ENCODE results near the gene APBA2. TPM values are rescaled to one million over a fixed set of nuclear protein-coding genes. Genes with fewer than 3 reads are reported as not detected.
"Not testable (repeated sequence)": the region's sequence is repeated elsewhere in the genome, so short reads cannot be mapped to it uniquely, and the experiment has no call there.

APBA2 gene
- total RNA-seq, 1 experiment from 2014 or later, result 12.9 TPM

- intact Hi-C loops (cut with micrococcal nuclease; ENCODE audit: unreplicated experiment), result no loop called here
- CTCF ChIA-PET, result no interaction called here
- no peaks in the 10 kb centered on the region for H3K9me3 ChIP-seq (ENCODE audit: low read depth, low read length, poor library complexity, severe bottlenecking)
- no peak overlapping the region for H3K27ac ChIP-seq (ENCODE audit: low read depth, low read length, poor library complexity, severe bottlenecking)
- peaks cover 7% of the 10 kb centered on the region for H3K4me1 ChIP-seq (ENCODE audit: insufficient read depth, low read length, poor library complexity, severe bottlenecking)
- no peak overlapping the region for H3K4me3 ChIP-seq (ENCODE audit: low read depth, low read length, poor library complexity, severe bottlenecking)
- TF ChIP-seq EZH2 (IDR thresholded peaks at IDR 0.05; ENCODE audit: borderline replicate concordance, low read depth, low read length, poor library complexity, severe bottlenecking), result no peak
- no peak for TF ChIP-seq CTCF (conservative IDR thresholded peaks at IDR 0.05; ENCODE audit: low read depth, low read length)
- BruUV-seq (replicated peaks), result no TSS peak
- no peak for DNase-seq (ENCODE audit: low spot score)
- H3K36me3 ChIP-seq (ENCODE audit: insufficient read depth, low read length, poor library complexity, severe bottlenecking), result no peaks in the 10 kb centered on the region
- no peaks in the 10 kb centered on the region for H3K27me3 ChIP-seq (replicated peaks; ENCODE audit: insufficient read depth, low read depth, low read length, poor library complexity)
- POLR2A ChIA-PET (ENCODE audit: low non-redundant PET), result no interaction called here
Measured at GRCh38 chr15:28888302-28888894, 2.6 kb downstream of the APBA2 start.

GRCh38 chr15:28888900-28889299 is 3.1 kb downstream of the APBA2 start:
- intact Hi-C loops (cut with micrococcal nuclease; ENCODE audit: unreplicated experiment), result no loop called here
- Histone ChIP-seq H3K36me3 (ENCODE audit: insufficient read depth, low read length, poor library complexity, severe bottlenecking) (no peaks in the 10 kb centered on the region), H3K4me3 (ENCODE audit: low read depth, low read length, poor library complexity, severe bottlenecking) (no peak overlapping the region), H3K4me1 (ENCODE audit: insufficient read depth, low read length, poor library complexity, severe bottlenecking) (peaks cover 7% of the 10 kb centered on the region), H3K9me3 (ENCODE audit: low read depth, low read length, poor library complexity, severe bottlenecking) (no peaks in the 10 kb centered on the region), H3K27ac (ENCODE audit: low read depth, low read length, poor library complexity, severe bottlenecking) (no peak overlapping the region), H3K27me3 (replicated peaks; ENCODE audit: insufficient read depth, low read depth, low read length, poor library complexity) (no peaks in the 10 kb centered on the region)
- DNase-seq (ENCODE audit: low spot score), result no peak
- no TSS peak for BruUV-seq (replicated peaks)
- ChIA-PET POLR2A (ENCODE audit: low non-redundant PET) (no interaction called here), CTCF (no interaction called here)
- no peak for TF ChIP-seq CTCF (conservative IDR thresholded peaks at IDR 0.05; ENCODE audit: low read depth, low read length)
- TF ChIP-seq EZH2 (IDR thresholded peaks at IDR 0.05; ENCODE audit: borderline replicate concordance, low read depth, low read length, poor library complexity, severe bottlenecking), result no peak

- no TSS peak for BruUV-seq (replicated peaks)
- Histone ChIP-seq H3K9me3 (ENCODE audit: low read depth, low read length, poor library complexity, severe bottlenecking) (no peaks in the 10 kb centered on the region), H3K4me1 (ENCODE audit: insufficient read depth, low read length, poor library complexity, severe bottlenecking) (peaks cover 7% of the 10 kb centered on the region), H3K36me3 (ENCODE audit: insufficient read depth, low read length, poor library complexity, severe bottlenecking) (no peaks in the 10 kb centered on the region), H3K4me3 (ENCODE audit: low read depth, low read length, poor library complexity, severe bottlenecking) (no peak overlapping the region), H3K27me3 (replicated peaks; ENCODE audit: insufficient read depth, low read depth, low read length, poor library complexity) (no peaks in the 10 kb centered on the region), H3K27ac (ENCODE audit: low read depth, low read length, poor library complexity, severe bottlenecking) (no peak overlapping the region)
- intact Hi-C loops (cut with micrococcal nuclease; ENCODE audit: unreplicated experiment), result no loop called here
- POLR2A ChIA-PET (ENCODE audit: low non-redundant PET), result no interaction called here
- CTCF ChIA-PET, result no interaction called here
- DNase-seq (ENCODE audit: low spot score), result no peak
- TF ChIP-seq EZH2 (IDR thresholded peaks at IDR 0.05; ENCODE audit: borderline replicate concordance, low read depth, low read length, poor library complexity, severe bottlenecking), result no peak
- TF ChIP-seq CTCF (conservative IDR thresholded peaks at IDR 0.05; ENCODE audit: low read depth, low read length), result no peak
Measured at GRCh38 chr15:28889346-28889745, 3.6 kb downstream of the APBA2 start.

GRCh38 chr15:28889871-28890270 is 4.1 kb downstream of the APBA2 start:
- H3K4me1 ChIP-seq (ENCODE audit: insufficient read depth, low read length, poor library complexity, severe bottlenecking); intact Hi-C loops (cut with micrococcal nuclease; ENCODE audit: unreplicated experiment); POLR2A ChIA-PET (ENCODE audit: low non-redundant PET); H3K27ac ChIP-seq (ENCODE audit: low read depth, low read length, poor library complexity, severe bottlenecking); CTCF ChIA-PET; H3K36me3 ChIP-seq (ENCODE audit: insufficient read depth, low read length, poor library complexity, severe bottlenecking); H3K4me3 ChIP-seq (ENCODE audit: low read depth, low read length, poor library complexity, severe bottlenecking); H3K27me3 ChIP-seq (replicated peaks; ENCODE audit: insufficient read depth, low read depth, low read length, poor library complexity); DNase-seq (ENCODE audit: low spot score); H3K9me3 ChIP-seq (ENCODE audit: low read depth, low read length, poor library complexity, severe bottlenecking); BruUV-seq (replicated peaks): not testable (repeated sequence)

GRCh38 chr15:28890291-28890690 is 4.5 kb downstream of the APBA2 start:
- intact Hi-C loops (cut with micrococcal nuclease; ENCODE audit: unreplicated experiment); H3K27ac ChIP-seq (ENCODE audit: low read depth, low read length, poor library complexity, severe bottlenecking); CTCF ChIA-PET; H3K27me3 ChIP-seq (replicated peaks; ENCODE audit: insufficient read depth, low read depth, low read length, poor library complexity); DNase-seq (ENCODE audit: low spot score); H3K36me3 ChIP-seq (ENCODE audit: insufficient read depth, low read length, poor library complexity, severe bottlenecking); H3K4me3 ChIP-seq (ENCODE audit: low read depth, low read length, poor library complexity, severe bottlenecking); H3K4me1 ChIP-seq (ENCODE audit: insufficient read depth, low read length, poor library complexity, severe bottlenecking); H3K9me3 ChIP-seq (ENCODE audit: low read depth, low read length, poor library complexity, severe bottlenecking); POLR2A ChIA-PET (ENCODE audit: low non-redundant PET); BruUV-seq (replicated peaks): not testable (repeated sequence)
